HepG2 (cell line): ENCODE data around the gene TEX9.

Source experiments
- BHLHE40 ChIP-seq: IDR thresholded peaks from 2 replicates; pipeline ENCODE4 v1.6.1; 2011; ENCODE audit warnings: low read length, improper control_type of control experiment
- CTCF ChIP-seq: sonication (generic); formaldehyde crosslinking; IDR thresholded peaks from 2 replicates; pipeline ENCODE4 v1.5.0; 2020; ENCODE audit warnings: mild to moderate bottlenecking, missing genetic modification reagents, moderate library complexity
- DPF2 ChIP-seq: sonication (generic); formaldehyde crosslinking; IDR thresholded peaks from 2 replicates; pipeline ENCODE4 v1.4.0; 2020; ENCODE audit warnings: mild to moderate bottlenecking, low read depth, missing genetic modification reagents, borderline replicate concordance
- KLF16 ChIP-seq, 2 experiments: sonication (generic) in 1 of 2; formaldehyde crosslinking in 1 of 2; IDR thresholded peaks; 2 replicates each; pipeline versions ENCODE4 v1.6.1 to v1.8.0; 2016 to 2023; ENCODE audit warnings: missing genetic modification reagents in 2 of 2, missing compliant biosample characterization in 1 of 2
- POLR2A ChIP-seq, 2 experiments: IDR thresholded peaks; 2 replicates each; pipeline ENCODE4 v1.6.1; 2011; ENCODE audit warnings: low read depth in 2 of 2, low read length in 2 of 2, mild to moderate bottlenecking in 1 of 2, moderate library complexity in 1 of 2; ENCODE audit not compliant: insufficient read depth in 1 of 2
- POLR2AphosphoS5 ChIP-seq: IDR thresholded peaks from 2 replicates; pipeline ENCODE4 v1.6.1; 2012; ENCODE audit warnings: low read depth, low read length
- ZBTB8A ChIP-seq: sonication (generic); formaldehyde crosslinking; IDR thresholded peaks from 2 replicates; pipeline ENCODE4 v1.4.0; 2020; ENCODE audit warnings: mild to moderate bottlenecking, low read depth, missing genetic modification reagents, borderline replicate concordance
- ZNF124 ChIP-seq: sonication (generic); formaldehyde crosslinking; IDR thresholded peaks from 2 replicates; pipeline ENCODE4 v1.4.0; 2020; ENCODE audit warnings: missing genetic modification reagents
- ZNF34 ChIP-seq: sonication (generic); formaldehyde crosslinking; IDR thresholded peaks from 2 replicates; pipeline ENCODE4 v1.4.0; 2020; ENCODE audit warnings: mild to moderate bottlenecking, missing genetic modification reagents, borderline replicate concordance

DNA sequence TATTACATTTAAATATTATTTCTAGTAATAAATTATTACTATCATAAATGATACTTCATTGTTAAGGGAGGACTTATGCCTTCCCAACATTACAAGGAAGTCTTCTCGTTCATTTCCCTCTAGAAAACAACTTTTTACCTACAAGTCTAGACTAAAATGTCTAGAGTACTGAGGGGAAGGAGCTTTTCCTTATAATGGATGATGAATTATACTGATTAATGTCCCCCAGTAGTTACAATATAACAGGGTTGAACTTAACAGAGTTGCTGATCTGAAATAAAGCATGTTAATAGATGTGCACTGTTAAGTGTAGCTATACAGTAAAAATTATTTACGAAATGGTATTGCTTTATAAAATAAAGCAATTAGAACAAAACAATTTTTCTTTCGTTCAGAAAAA is 102.4 kb downstream of the TEX9 start:
- TF ChIP-seq ZNF34 (CRISPR knock-in tag) (no peak), POLR2AphosphoS5 (no peak), CTCF (no peak), BHLHE40 (no peak), DPF2 (no peak), KLF16 (CRISPR knock-in tag; IDR thresholded peaks at IDR 0.05) (no peak), ZNF124 (CRISPR knock-in tag) (no peak), POLR2A (IDR thresholded peaks at IDR 0.05; ENCODE audit: insufficient read depth in 1 of 2, low read depth in 2 of 2, low read length in 2 of 2) (no peak), ZBTB8A (CRISPR knock-in tag) (no peak)
